Glutamatergic neuron (in vitro differentiated cells): Measurements from ENCODE around the gene BABAM2. TPM values are rescaled to one million over a fixed set of nuclear protein-coding genes. Genes with fewer than 3 reads are reported as not detected.

Experiments
- DNase-seq: peaks from one replicate; pipeline ENCODE4 v3.0.0; 2022
- H3K27ac Mint-ChIP-seq: one replicate; pipeline ENCODE4 v1.8.0; 2020; ENCODE audit warnings: mild to moderate bottlenecking, mixed read lengths, inconsistent platforms; ENCODE audit not compliant: unreplicated experiment
- H3K27me3 Mint-ChIP-seq: one replicate; pipeline ENCODE4 v1.8.0; 2020; ENCODE audit warnings: mild to moderate bottlenecking, moderate library complexity, mixed read lengths, inconsistent platforms; ENCODE audit not compliant: unreplicated experiment
- H3K36me3 Mint-ChIP-seq: one replicate; pipeline ENCODE4 v1.8.0; 2020; ENCODE audit warnings: mild to moderate bottlenecking, mixed read lengths, inconsistent platforms; ENCODE audit not compliant: unreplicated experiment
- H3K4me1 Mint-ChIP-seq: one replicate; pipeline ENCODE4 v1.8.0; 2020; ENCODE audit warnings: mild to moderate bottlenecking, low read depth, mixed read lengths, inconsistent platforms; ENCODE audit not compliant: unreplicated experiment
- H3K4me3 Mint-ChIP-seq: one replicate; pipeline ENCODE4 v1.8.0; 2020; ENCODE audit warnings: mild to moderate bottlenecking, mixed read lengths, inconsistent platforms; ENCODE audit not compliant: unreplicated experiment
- H3K9me3 Mint-ChIP-seq: one replicate; pipeline ENCODE4 v1.8.0; 2020; ENCODE audit warnings: mild to moderate bottlenecking, moderate library complexity, mixed read lengths, inconsistent platforms; ENCODE audit not compliant: unreplicated experiment
- CTCF ChIP-seq: fragments of 200-600 bp; sonication (generic); IDR thresholded peaks from one replicate; pipeline ENCODE4 v1.5.0; 2021; ENCODE audit not compliant: partially characterized antibody, unreplicated experiment
- total RNA-seq: library from RNA; stranded (reverse); fragmentation: NEBNext Ultra II Directional; extraction: Animal tissue kit (Norgen Biotek cat#: 25700); gene quantifications from one replicate; pipeline ENCODE4 v1.2.1, GENCODE V29; 2021; ENCODE audit not compliant: unreplicated experiment

BABAM2 gene
- total RNA-seq, 1 donor from 2014 or later = 29.9 TPM

- Mint-ChIP-seq H3K4me1 (peaks cover 7% of the 10 kb centered on the region), H3K9me3 (no peaks in the 10 kb centered on the region), H3K36me3 (peaks cover 7% of the 10 kb centered on the region), H3K4me3 (no peak overlapping the region), H3K27me3 (no peaks in the 10 kb centered on the region), H3K27ac (no peak overlapping the region)
- no peak for TF ChIP-seq CTCF
- DNase-seq = no peak
Measured at GRCh38 chr2:27956888-27957287, 66.4 kb downstream of the BABAM2 start.

GRCh38 chr2:27958711-27959378 is 68.3 kb downstream of the BABAM2 start:
- no peaks in the 10 kb centered on the region for H3K27me3 Mint-ChIP-seq
- no peak overlapping the region for H3K27ac Mint-ChIP-seq
- no peaks in the 10 kb centered on the region for H3K36me3 Mint-ChIP-seq
- H3K9me3 Mint-ChIP-seq = no peaks in the 10 kb centered on the region
- no peak for TF ChIP-seq CTCF
- no peak for DNase-seq
- no peak overlapping the region for H3K4me3 Mint-ChIP-seq
- peaks cover 5% of the 10 kb centered on the region for H3K4me1 Mint-ChIP-seq

DNA sequence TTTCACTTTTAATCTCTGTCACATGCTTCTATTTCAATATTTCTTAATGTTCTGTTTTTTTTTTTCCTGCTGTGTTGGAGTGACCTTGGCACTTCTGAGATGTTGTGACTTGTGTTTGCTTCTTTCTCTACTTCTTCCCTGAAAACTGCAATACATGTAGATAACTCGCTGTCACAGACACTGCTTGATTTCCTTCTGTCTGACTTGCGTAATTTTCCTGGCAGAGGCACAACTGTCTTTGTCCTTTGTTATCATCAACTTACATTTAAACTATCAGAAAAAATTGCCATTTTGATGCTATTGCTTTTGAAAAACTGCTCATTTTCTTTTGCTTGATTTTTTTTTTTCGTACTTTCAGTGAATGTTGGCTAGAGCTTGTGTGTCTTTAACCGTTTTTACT is 69.0 kb downstream of the BABAM2 start:
- Mint-ChIP-seq H3K27me3 (no peaks in the 10 kb centered on the region), H3K4me1 (peaks cover 5% of the 10 kb centered on the region), H3K36me3 (no peaks in the 10 kb centered on the region), H3K9me3 (no peaks in the 10 kb centered on the region), H3K27ac (no peak overlapping the region), H3K4me3 (no peak overlapping the region)
- no peak for TF ChIP-seq CTCF
- no peak for DNase-seq

DNA sequence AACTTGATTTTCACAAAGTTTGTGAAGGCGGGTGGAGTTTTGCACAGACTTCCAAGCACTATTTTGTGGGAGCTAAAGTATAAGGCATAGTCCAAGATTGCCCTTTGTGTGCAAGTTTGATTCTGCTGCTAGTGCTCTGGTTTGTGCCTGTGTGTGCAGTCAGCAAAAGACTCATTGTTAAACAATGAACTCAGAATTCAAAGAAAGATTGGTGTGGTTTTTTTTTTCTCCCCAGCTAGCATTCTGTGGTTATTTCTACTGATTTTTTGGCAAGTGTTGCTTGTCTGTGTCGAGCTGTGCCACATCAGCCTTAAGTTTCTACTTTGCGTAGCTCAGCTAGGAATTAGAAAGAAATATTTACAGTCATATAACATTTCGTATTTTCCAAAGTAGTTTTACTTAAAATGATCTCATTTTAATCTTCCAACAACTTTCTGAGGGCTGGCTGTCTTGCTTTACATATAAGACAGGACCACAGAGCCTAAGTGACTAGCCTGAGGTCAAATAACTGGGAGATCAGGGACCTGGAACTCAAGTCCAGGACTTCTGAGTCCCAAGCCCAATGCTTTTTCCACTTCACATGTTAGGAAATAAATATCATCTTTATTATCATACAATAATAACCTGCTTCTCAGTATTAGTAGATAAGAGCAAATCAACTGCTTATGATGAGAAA is 69.8 kb downstream of the BABAM2 start:
- Mint-ChIP-seq H3K36me3 (no peaks in the 10 kb centered on the region), H3K9me3 (no peaks in the 10 kb centered on the region), H3K4me3 (no peak overlapping the region), H3K27ac (no peak overlapping the region), H3K27me3 (no peaks in the 10 kb centered on the region), H3K4me1 (no peaks in the 10 kb centered on the region)
- DNase-seq = no peak
- TF ChIP-seq CTCF = no peak

DNA sequence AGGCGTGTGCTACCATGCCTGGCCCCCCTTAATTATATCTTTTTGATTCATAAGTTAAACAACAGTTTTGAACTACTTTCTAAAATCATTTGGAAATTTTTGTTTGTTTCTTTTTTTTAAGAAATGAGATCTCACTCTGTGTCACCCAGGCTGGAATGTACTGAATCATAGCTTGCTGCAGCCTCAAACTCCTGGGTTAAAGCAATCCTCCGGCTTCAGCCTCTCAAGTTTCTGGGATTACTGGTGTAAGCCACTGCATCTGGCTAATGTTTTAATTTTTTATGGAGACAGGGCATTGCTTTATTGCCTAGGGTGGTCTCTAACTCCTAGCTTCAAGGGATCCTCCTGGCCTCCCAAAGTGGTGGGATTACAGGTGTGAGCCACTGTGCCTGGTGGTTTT is 71.5 kb downstream of the BABAM2 start:
- DNase-seq = no peak
- H3K9me3 Mint-ChIP-seq = no peaks in the 10 kb centered on the region
- no peak for TF ChIP-seq CTCF
- H3K4me1 Mint-ChIP-seq = no peaks in the 10 kb centered on the region
- H3K4me3 Mint-ChIP-seq = no peak overlapping the region
- H3K27ac Mint-ChIP-seq = no peak overlapping the region
- no peaks in the 10 kb centered on the region for H3K27me3 Mint-ChIP-seq
- H3K36me3 Mint-ChIP-seq = no peaks in the 10 kb centered on the region
